PC-3 (cell line): Measurements from ENCODE around the gene ATXN7L1.

Experiments
- EZH2 ChIP-seq: fragments of 300-600 bp; sonication (generic); IDR thresholded peaks from one replicate; pipeline ENCODE4 v1.6.1; 2017; ENCODE audit warnings: antibody characterized with exemption, mild to moderate bottlenecking, low read length; ENCODE audit not compliant: unreplicated experiment
- TF ChIP-seq, protein P1 (sequence below): fragments of 300-600 bp; sonication (generic); conservative IDR thresholded peaks from 2 replicates; pipeline ENCODE4 v1.5.1; 2017; ENCODE audit warnings: antibody characterized with exemption, low read depth, mild to moderate bottlenecking, low read length

DNA sequence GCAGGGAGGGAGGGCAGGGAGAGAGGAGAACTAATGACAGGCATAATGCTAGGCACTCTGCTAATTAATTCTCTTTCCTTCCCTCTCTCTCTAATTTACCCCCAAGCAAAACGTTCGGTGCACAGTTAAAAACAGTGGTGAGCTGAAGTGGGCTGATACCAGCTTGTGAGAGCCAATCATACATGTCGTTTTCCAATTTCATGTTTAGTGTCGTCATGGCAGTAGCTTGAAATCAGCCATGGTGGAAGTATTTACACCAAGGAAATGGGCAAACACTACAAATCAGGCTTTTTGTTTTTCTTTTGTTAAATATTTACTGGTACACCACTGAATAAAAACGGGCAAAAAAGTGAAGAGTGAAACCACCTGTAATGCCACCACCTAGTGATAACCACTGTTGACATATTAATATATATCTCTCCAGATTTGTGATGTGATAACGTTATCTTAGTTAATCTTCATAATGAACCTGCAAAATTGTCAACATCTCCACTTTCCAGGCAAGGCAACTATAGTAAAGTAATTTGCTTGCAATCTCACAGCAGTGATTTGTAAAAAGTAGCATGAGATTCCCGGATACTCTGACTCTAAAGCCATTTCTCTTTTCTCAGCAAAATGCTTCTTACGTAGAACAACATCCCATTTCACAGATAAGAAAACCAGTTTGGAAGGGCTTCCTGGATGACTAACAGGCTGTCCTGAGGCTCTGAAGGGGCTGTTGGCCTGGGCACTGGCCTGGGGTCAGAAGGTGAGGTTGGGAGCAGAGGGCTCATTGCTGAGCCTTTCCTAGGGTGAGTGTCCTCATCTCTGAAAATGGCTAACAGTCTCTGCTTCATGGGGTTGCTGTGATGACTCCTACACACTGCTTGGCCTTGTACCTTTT, 83.7 kb downstream of the ATXN7L1 start:
- TF ChIP-seq, protein P1, sequence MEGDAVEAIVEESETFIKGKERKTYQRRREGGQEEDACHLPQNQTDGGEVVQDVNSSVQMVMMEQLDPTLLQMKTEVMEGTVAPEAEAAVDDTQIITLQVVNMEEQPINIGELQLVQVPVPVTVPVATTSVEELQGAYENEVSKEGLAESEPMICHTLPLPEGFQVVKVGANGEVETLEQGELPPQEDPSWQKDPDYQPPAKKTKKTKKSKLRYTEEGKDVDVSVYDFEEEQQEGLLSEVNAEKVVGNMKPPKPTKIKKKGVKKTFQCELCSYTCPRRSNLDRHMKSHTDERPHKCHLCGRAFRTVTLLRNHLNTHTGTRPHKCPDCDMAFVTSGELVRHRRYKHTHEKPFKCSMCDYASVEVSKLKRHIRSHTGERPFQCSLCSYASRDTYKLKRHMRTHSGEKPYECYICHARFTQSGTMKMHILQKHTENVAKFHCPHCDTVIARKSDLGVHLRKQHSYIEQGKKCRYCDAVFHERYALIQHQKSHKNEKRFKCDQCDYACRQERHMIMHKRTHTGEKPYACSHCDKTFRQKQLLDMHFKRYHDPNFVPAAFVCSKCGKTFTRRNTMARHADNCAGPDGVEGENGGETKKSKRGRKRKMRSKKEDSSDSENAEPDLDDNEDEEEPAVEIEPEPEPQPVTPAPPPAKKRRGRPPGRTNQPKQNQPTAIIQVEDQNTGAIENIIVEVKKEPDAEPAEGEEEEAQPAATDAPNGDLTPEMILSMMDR = no peak
- no peak for TF ChIP-seq EZH2
